ENCODE data around the gene BCOR.

GRCh38 chrX:40021647-40022046 lies 76.1 kb downstream of the BCOR start:
- no peak for TF ChIP-seq EZH2 (IDR thresholded peaks at IDR 0.05; ENCODE audit: low read depth, low read length, severe bottlenecking)
- no peak for TF ChIP-seq CREB1 (IDR thresholded peaks at IDR 0.05)

All from H1 (cell line).